KMS-11 (cell line): ENCODE measurements around the gene SND1.

Experiments used
- H2AFZ ChIP-seq: fragments of 200-600 bp; sonication (generic); 2 replicates; pipeline ENCODE4 v1.6.1; 2016; ENCODE audit warnings: antibody characterized with exemption, mixed run types, low read depth
- H3K27ac ChIP-seq: fragments of 200-600 bp; sonication (generic); 2 replicates; pipeline ENCODE4 v1.6.1; 2016; ENCODE audit warnings: mild to moderate bottlenecking, mixed run types
- H3K27me3 ChIP-seq: fragments of 200-600 bp; sonication (generic); 2 replicates; pipeline ENCODE4 v1.6.1; 2017; ENCODE audit warnings: mild to moderate bottlenecking, low read depth, mixed run types, moderate library complexity; ENCODE audit not compliant: insufficient read depth
- H3K36me3 ChIP-seq: fragments of 200-600 bp; sonication (generic); 2 replicates; pipeline ENCODE4 v1.6.1; 2017; ENCODE audit warnings: mild to moderate bottlenecking, mixed run types; ENCODE audit not compliant: insufficient read depth
- H3K4me1 ChIP-seq: fragments of 200-600 bp; sonication (generic); 2 replicates; pipeline ENCODE4 v1.6.1; 2016; ENCODE audit warnings: mild to moderate bottlenecking, low read depth, mixed run types; ENCODE audit not compliant: poor library complexity, severe bottlenecking
- H3K4me2 ChIP-seq: fragments of 200-600 bp; sonication (generic); 2 replicates; pipeline ENCODE4 v1.7.0; 2016; ENCODE audit warnings: mild to moderate bottlenecking, mixed run types
- H3K4me3 ChIP-seq: fragments of 200-600 bp; sonication (generic); IDR thresholded peaks from 2 replicates; pipeline ENCODE4 v1.6.1; 2017; ENCODE audit warnings: low read depth, low read length, mixed read lengths; ENCODE audit not compliant: insufficient read depth
- H3K79me2 ChIP-seq: fragments of 200-600 bp; sonication (generic); 2 replicates; pipeline ENCODE4 v1.6.1; 2016; ENCODE audit warnings: low read depth, mixed run types; ENCODE audit not compliant: insufficient read depth
- H3K9ac ChIP-seq: fragments of 200-600 bp; sonication (generic); 2 replicates; pipeline ENCODE4 v1.6.1; 2016; ENCODE audit warnings: mild to moderate bottlenecking, mixed run types
- H4K20me1 ChIP-seq: fragments of 200-600 bp; sonication (generic); 2 replicates; pipeline ENCODE4 v1.6.1; 2016; ENCODE audit warnings: mild to moderate bottlenecking, mixed run types; ENCODE audit not compliant: insufficient read depth
- CTCF ChIP-seq: fragments of 200-600 bp; sonication (generic); conservative IDR thresholded peaks from 2 replicates; pipeline ENCODE4 v1.6.1; 2017; ENCODE audit warnings: low read depth, mild to moderate bottlenecking, antibody characterized with exemption, low read length, moderate library complexity, mixed read lengths

The SND1 gene

DNA sequence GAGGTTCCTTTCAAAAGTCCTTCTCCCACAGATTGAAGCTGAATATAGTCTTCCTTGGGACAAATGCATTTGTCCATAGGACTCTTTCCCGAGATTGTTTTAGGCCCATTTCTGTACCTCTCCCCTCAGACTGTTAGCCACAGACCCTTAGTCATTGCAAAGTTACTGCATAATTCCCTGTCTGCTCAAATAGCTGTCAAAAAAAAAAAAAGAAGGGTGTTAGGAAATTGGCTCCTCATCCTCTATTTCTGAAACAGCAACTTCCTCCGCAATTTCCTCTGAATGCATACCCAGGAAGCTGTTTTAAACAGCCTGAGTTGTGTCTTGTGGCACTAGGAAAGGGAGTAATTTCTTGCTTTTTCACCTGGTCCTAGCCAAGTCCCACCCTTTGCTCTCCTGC lies 373.8 kb downstream of the SND1 start:
- H3K27ac ChIP-seq: no peak overlapping the region
- H3K4me1 ChIP-seq: no peaks in the 10 kb centered on the region
- no peaks in the 10 kb centered on the region for H4K20me1 ChIP-seq
- H3K9ac ChIP-seq: no peak overlapping the region
- no peak overlapping the region for H2AFZ ChIP-seq
- H3K4me2 ChIP-seq: no peak overlapping the region
- no peak for TF ChIP-seq CTCF
- no peaks in the 10 kb centered on the region; the same call in 1 of the 2 replicates for H3K36me3 ChIP-seq
- no peaks in the 10 kb centered on the region for H3K27me3 ChIP-seq
- H3K4me3 ChIP-seq: no peak overlapping the region
- H3K79me2 ChIP-seq: no peaks in the 10 kb centered on the region

DNA sequence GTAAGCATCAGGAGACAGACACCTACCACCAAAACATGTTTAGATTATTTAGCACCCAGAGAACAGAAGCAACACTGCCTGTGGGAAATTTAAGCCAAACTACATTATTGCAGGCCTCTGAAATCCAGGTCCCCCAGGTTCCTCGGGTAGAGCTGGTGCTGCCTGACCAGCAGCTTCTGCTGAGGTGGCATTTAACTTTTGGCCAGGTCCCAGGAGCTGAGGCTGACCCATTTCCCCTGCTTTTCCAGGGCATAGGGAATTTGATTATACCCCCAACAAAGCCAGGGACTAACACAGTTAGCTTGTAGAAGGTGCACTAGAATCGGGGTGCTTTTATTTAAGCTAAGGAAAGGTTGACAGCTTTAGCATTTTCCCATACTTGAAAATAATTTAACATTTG lies 374.6 kb downstream of the SND1 start:
- Histone ChIP-seq H3K9ac (no peak overlapping the region), H2AFZ (no peak overlapping the region), H3K4me1 (no peaks in the 10 kb centered on the region), H3K27ac (no peak overlapping the region), H3K27me3 (no peaks in the 10 kb centered on the region), H3K36me3 (no peaks in the 10 kb centered on the region; the same call in 1 of the 2 replicates), H3K4me2 (no peak overlapping the region), H3K4me3 (no peak overlapping the region), H3K79me2 (no peaks in the 10 kb centered on the region), H4K20me1 (no peaks in the 10 kb centered on the region)
- TF ChIP-seq CTCF: no peak

DNA sequence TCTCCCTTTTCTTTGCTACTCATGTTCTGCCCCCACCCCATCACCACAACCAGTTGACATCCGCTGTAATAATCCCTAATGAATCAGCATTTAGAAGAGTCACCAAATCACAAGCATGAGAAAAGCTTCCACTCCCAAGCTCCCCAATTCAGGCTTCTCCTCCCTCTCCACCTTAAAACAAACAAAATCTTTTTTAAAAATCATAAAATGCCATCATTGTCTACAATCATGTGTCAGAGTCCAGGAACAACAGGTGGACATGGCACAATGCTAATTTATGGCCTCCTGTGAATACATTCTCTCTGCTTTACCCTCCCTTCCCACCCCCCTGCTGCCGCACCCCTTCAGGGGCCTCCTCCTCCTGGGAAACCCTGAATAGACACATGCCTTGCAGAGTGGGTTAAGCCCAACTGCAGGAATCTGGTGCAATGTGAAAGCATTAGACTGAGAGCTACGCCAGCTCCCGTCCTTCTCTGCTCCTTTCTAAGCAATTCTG lies 375.5 kb downstream of the SND1 start:
- Histone ChIP-seq H3K36me3 (no peaks in the 10 kb centered on the region; the same call in 1 of the 2 replicates), H4K20me1 (no peaks in the 10 kb centered on the region), H3K79me2 (no peaks in the 10 kb centered on the region), H3K4me1 (no peaks in the 10 kb centered on the region), H2AFZ (no peak overlapping the region), H3K4me3 (no peak overlapping the region), H3K4me2 (no peak overlapping the region), H3K27me3 (no peaks in the 10 kb centered on the region), H3K9ac (no peak overlapping the region), H3K27ac (no peak overlapping the region)
- TF ChIP-seq CTCF: no peak

DNA sequence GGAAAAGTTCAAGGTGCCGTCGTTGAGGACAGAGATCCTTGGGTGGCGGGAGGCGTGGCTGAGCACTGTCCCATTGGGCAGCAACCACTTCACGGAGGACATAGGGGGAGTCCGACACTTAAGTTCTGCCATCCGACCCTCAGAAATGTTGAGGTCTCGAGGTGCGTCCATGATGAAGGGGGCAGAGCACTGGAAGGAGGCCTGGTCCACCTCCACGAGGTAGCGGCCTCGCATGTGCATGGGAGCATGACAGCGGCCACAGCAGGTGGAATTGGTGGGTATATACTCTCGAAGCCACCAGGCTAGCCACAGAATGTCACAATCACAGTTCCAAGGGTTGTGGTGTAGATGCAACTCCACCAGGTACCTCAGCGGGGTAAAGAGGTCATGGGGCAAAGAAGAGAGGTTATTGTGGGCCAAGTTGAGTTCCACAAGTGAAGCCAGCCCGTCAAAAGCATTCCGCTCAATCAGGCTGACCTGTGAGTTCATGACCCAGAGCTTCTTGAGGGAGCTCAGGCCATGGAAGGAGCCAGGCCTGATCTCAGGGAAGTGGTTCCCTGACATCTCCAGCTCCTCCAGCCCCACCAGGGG lies 377.5 kb downstream of the SND1 start:
- Histone ChIP-seq H4K20me1 (0 out of 2 replicates have a peak, but pooled peaks cover 3% of the 10 kb centered on the region), H3K79me2 (no peaks in the 10 kb centered on the region), H3K4me1 (peaks cover 13% of the 10 kb centered on the region), H3K9ac (no peak overlapping the region), H3K27ac (no peak overlapping the region), H3K36me3 (no peaks in the 10 kb centered on the region; the same call in 1 of the 2 replicates), H3K4me2 (no peak overlapping the region), H3K27me3 (no peaks in the 10 kb centered on the region), H3K4me3 (no peak overlapping the region), H2AFZ (no peak overlapping the region)
- TF ChIP-seq CTCF: no peak
